SHP77 treated with DMSO at 0.1 percent for 48 hours (cell line): ENCODE data around the gene ALPK3.

Source experiments
- DNase-seq: peaks from one replicate; lab custom pipeline; 2025; lab: John Stamatoyannopoulos, UW

The ALPK3 gene

DNA sequence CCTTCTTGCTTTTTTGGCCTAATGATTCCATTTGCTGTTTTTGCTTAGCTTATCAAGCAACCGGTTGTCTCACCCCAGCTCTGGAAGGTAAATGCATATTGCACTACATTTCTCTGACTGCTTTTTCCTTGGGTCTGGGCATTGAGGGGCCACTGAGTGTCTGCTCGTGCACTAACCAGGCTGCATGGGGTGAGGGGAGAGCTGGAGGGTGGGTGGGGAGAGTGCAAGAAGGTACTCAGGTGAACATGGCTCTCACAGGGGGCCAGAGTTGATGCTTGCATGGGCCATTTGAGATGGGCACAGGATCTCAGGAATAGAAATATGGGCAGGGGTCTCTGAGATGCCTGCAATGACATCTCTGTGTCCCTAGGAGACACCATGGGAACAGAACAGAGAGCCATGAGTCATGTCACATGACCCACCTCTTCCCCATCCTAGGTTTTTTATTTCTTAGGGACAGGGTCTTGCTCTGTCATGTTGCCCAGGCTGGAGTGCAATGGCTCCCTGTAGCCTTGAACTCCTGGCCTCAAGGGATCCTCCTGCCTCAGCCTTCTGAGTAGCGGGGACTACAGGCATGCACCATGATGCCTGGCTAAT lies 6.2 kb downstream of the ALPK3 start:
- DNase-seq = no peak

DNA sequence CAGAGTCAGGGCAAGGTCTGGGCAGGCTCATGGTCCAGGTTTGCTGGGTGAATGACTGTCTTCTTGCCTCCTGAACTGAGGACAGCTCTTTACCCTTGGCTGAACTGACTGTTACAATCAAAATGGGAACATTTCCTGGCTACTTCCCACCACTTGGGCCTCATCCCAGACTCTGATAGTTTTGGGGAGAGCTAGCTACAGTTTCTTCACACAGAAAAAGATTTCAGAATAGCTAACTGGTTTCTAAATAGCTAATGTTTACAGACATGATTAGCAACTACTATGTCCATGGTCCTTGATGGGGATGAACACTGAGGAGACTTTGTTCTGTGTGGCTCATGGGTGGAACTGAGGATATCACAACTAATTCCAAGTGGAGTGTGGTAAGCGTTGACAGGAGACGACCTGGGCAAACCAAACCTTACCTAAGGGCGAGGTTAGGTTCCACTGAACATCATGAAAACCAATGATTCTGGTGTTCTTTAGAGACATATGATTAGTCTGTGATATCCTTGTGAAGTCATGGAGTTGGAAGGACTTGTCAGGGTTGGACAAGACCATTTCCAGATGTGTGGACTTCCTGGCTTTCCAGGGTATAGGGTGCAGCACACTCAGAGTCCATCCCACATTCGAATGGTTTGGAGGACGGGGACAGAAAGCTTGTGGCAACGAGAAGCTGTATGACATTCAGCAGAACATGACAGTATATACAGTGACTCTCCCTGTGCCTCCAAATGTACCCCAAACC lies 7.3 kb downstream of the ALPK3 start:
- no peak for DNase-seq

GRCh38 chr15:84826369-84826823 lies 9.2 kb downstream of the ALPK3 start:
- no peak for DNase-seq

DNA sequence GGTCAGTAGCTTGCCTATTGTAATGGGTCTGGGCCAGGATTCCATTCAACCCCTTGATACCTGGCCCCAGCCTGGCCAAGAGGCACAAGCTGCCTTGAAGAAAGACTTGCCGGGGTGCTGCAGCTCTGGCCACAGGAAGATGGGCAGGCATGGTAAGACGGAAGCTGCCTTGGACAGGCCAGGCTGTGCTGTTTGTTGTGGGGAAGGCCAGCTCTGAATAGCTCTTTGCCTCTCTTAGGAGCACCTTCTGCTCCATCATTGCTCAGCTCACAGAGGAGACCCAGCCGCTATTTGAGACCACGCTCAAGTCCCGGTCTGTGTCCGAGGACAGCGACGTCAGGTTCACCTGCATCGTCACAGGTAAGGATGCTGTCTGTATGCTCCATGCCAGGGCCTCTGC lies 10.1 kb downstream of the ALPK3 start:
- no peak for DNase-seq

DNA sequence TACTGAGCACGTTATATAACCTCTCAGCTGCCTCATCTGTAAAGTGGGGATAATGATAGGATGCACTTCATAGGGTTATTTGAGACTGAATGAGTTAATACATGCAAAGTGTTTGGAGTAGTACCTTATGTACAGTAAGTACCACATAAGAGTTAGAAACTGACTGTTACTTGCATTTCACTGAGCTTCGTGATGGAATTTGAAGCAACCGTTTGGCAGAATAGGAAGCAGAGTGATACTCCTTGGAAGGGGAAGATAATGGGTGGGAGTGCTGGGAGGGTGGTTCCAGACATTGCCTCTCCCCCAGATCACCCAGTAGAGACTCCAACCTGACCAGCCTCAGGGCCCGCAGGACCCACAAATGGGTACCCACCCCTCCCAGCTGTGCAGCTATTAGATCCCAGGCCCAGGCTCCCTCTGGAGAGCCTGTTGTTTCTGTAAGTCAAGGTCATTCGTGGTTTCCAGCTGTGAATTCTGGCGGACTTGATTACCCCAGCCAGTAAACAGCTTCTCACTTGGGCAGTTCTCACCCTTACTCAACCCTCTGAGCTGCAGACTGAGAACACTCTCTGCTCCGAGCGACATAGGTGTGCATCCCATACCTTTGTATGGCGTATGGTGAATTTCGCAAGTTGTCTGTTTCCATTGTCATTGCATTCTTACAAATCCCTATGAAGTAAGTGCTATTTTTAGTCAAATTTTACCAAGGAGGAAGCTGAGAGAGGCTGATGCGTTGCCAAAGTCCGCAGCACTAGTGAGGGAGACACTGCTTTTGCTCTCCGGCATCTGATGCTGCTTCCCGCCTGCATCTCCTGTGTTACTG lies 11.1 kb downstream of the ALPK3 start:
- DNase-seq = no peak

- no peak for DNase-seq
Measured at GRCh38 chr15:84829428-84829827, 12.3 kb downstream of the ALPK3 start.

DNA sequence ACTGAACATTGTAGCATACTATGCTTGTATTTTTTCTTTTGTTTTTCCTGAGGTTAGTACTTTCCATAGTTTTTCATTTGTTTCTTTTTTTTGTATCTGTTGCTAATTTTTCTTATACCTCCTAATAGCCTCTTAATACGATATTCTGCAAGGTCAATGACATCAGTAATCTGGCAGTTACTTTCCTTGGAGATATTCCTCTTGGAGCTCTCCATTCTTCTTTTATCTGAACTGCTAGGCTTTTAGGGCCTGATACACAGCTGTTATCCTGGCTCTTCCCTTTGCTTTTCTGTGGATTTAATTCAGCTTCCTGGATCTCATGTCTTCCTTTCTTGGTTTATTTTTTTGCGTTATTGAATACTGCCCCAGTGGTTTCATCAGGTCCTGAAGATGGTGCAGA lies 12.9 kb downstream of the ALPK3 start:
- no peak for DNase-seq

DNA sequence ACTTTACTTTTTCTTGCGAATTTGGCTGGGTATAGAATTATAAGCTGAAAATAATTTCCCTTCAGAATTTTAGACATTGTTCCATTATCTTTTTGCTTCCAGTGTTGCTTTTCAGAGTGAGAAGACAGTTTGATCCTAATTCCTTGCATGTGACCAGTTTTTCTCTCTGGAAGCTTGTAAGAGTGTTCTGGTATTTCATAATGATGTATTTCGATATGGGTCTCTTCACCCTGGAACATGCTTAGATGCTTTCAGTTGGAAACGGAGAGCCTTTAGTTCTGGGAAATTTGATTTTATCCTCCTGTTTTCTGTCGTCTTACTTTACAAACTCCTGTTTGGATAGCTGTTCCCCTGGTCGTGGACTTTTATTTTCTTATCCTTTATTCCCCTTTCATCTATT lies 13.9 kb downstream of the ALPK3 start:
- no peak for DNase-seq

GRCh38 chr15:84831613-84832012 lies 14.5 kb downstream of the ALPK3 start:
- DNase-seq = no peak

DNA sequence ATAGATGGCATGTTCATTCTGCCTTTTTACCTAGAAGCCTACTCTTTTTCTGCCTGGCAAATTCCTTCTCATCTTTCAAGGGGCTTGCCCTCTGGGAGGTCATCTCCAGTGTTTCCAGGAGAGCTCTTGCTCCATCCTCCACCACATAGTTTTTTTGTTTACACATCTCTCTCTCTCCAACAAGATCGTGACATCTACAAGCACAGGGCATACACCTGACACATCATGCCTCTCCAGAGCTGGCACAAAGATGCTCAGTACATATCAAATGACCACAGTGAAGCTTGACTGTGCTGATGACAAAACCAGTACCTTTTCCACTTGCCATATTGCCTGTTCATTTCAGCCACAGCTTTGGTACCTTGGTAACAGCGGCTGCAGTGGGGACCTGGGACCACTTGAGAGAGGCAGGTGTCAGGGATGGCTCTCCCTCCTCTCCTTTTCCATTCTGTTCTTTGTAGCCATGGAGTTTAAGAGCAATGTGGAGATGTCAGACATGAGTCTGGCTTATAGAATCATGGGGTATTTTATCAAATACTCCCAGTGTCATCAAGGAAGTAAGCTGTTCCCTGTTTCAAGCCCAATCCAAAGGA lies 15.4 kb downstream of the ALPK3 start:
- no peak for DNase-seq

DNA sequence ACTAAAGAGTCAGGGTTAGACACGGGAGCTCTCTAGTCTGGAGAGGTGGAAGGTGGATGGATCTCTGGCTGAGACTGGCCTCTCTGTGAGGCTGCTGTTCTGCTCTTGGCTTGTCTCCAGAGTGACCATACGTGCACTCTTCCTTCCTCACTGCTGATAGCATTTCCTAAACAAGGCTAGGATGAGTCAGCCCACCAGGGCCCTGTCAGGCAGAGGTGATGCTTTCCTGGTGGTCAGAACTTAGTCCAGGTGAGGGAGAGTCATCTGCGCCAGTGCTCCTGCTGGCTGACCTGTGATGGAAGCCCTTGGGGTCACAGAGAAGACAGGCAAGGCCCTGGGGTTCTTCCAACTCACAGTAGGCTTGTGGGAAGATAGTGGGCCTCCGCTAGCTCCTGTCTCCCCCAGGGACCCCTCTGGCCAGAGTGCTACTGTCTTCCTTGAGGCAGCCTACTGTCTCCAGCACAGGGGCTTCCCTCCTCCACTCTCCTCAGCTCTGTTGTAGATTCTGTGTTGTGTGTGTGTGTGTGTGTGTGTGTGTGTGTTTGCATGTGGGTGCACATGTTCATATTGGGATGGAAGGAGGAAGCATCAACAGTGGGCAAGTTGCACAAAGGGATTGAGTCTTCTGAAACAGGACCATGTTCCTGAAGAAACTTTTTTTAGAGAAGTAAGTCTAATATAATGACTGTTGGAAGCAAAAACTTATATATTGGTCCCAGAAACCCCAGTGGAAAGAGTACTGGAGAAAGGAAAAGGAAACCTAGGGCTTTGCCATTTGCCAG lies 16.5 kb downstream of the ALPK3 start:
- no peak for DNase-seq

DNA sequence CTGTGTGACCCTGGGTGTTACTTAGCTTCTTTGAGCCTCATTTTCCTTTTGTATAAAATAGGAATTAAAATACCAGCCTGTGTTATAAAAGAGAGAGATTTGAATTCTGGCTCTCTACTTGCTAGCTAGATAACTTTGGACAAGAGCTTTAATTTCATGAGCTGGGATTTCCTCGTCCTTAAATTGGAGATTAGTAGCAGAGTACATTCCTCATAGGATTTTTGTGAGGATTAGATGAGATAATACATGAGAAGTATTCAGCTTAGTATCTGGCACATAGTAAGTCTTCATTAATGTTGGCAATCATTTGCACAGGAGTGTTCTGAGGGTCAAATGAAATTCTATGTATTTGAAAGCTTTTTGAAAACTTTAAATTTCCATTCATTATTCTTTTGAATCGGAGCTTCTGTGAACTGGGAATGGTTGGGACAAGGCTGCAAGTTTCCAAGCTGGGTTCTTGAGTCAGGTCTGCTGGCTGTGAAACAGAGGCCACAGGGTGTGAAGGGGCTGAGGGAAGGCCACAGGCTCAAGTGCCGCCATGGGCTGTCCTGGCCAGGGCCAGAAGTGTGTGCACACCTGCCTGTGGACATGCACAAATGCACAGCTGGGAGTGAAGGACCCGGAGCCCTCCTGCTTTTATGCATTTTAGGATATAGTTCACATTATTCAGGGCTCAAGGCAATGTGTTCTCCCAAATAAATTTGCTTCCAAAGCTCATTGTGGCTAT lies 17.2 kb downstream of the ALPK3 start:
- DNase-seq = no peak

DNA sequence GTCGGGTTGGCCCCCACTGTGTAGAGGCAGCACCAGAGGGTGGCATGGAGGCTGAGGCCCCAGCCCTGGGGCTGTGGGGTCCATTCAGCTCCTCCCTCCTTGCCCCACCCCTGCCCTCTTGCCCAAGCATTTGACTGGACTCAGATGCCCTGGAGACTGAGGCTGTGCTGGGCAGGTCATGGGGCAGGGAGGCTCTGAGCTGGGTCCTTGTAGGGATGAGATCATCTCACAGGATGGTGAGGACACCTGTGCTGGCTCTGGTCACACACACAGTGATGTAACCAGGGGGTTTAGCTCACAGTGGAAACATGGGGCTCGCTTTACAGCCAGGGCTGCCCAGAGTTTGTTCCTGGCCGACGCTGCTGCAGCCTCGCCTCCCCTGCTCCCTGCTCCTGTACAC lies 17.8 kb downstream of the ALPK3 start:
- DNase-seq = no peak

GRCh38 chr15:84835661-84836337 lies 18.6 kb downstream of the ALPK3 start:
- no peak for DNase-seq

GRCh38 chr15:84836844-84837243 lies 19.7 kb downstream of the ALPK3 start:
- no peak for DNase-seq

DNA sequence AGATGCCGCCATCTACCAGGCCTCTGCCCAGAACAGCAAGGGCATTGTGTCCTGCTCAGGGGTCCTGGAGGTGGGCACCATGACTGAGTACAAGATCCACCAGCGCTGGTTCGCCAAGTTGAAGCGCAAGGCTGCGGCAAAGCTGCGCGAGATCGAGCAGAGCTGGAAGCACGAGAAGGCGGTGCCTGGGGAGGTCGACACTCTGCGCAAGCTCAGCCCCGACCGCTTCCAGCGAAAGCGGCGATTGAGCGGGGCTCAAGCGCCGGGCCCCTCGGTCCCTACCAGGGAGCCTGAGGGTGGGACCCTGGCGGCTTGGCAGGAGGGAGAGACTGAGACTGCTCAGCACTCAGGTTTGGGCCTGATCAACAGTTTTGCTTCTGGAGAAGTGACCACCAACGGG lies 22.6 kb downstream of the ALPK3 start:
- DNase-seq = no peak

DNA sequence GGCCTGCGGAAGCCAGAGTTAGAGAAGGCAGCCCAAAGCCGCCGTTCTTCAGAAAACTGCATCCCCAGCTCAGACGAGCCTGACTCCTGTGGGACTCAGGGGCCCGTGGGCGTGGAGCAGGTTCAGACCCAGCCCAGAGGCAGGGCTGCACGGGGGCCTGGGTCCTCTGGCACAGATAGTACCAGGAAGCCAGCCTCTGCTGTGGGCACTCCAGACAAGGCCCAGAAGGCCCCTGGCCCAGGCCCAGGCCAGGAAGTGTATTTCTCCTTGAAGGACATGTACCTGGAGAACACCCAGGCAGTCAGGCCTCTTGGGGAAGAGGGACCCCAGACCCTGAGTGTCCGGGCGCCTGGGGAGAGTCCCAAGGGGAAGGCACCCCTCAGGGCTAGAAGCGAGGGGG lies 23.1 kb downstream of the ALPK3 start:
- DNase-seq = no peak

DNA sequence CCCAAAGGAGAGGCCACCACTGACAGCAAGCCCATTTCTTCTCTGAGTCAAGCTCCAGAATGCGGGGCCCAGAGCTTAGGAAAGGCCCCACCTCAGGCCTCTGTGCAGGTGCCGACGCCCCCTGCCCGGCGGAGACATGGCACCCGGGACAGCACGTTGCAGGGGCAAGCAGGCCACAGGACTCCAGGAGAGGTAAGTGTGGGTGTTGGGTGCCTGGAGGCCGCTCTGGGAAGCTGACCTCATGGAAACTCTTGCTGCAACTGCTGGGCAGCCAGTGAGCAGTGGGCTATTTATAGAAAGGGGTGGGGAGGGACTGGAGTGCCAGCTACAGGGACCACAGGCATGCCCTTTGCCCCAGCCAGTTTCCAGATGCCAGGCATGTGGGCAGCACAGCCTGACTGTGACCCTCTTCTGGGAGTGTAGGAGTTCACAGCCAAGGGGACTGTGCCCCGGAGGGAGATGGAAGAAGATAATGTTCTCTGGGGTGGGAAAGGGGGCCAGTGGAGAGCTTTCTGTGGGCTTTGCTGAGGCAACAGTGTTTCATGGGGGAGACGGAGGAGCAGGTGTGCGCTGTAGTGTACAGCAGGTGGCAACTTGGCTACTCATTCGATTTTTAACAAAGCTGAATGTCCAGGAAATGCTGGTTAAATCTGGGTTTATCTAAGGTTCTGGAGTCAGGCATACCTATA lies 23.7 kb downstream of the ALPK3 start:
- DNase-seq = peak; percentile 63

- no peak for DNase-seq
Measured at GRCh38 chr15:84842781-84843180, 25.6 kb downstream of the ALPK3 start.

GRCh38 chr15:84844964-84845363 lies 27.8 kb downstream of the ALPK3 start:
- DNase-seq = no peak
